Measurements from ENCODE around the gene TNP1. TPM values are rescaled to one million over a fixed set of nuclear protein-coding genes. Genes with fewer than 3 reads are reported as not detected.

The TNP1 gene
- polyA plus RNA-seq, 1 donor from 2014 or later, result not detected

GRCh38 chr2:216829533-216829932 lies 30.3 kb downstream of the TNP1 start:
- H3K36me3 ChIP-seq (ENCODE audit: insufficient read depth, low read length), result no peaks in the 10 kb centered on the region

DNA sequence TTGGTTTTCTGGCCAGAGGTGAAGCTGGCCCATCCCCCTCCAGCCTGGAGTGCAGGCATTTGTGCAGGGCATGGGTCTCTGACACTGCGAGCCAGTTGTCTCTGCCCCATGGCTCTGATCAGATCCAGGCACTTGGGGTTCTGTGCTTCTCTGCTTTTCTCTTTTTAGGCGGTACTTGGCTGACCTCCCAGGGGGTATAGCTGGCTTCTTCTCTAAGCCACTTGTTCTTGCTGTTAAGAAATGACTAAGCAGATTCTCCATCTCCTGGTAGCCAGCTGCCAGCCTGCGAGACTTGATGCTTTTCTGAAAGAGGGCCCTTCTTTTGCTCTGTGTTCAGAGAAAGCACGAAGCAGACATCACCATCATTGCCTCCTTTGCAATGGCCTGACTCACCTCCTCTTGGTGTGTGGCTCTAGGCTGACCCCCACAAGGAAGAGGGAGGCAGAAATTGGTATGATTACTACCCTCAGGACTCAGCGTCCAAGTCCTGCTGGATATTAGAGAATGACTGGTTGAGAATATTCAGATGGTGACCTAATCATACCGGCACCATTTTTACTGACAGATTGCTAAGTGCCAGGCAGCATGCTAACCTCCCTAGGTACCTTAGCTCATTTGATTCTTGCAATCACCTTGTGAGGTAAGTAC lies 32.7 kb downstream of the TNP1 start:
- TF ChIP-seq, protein P1, sequence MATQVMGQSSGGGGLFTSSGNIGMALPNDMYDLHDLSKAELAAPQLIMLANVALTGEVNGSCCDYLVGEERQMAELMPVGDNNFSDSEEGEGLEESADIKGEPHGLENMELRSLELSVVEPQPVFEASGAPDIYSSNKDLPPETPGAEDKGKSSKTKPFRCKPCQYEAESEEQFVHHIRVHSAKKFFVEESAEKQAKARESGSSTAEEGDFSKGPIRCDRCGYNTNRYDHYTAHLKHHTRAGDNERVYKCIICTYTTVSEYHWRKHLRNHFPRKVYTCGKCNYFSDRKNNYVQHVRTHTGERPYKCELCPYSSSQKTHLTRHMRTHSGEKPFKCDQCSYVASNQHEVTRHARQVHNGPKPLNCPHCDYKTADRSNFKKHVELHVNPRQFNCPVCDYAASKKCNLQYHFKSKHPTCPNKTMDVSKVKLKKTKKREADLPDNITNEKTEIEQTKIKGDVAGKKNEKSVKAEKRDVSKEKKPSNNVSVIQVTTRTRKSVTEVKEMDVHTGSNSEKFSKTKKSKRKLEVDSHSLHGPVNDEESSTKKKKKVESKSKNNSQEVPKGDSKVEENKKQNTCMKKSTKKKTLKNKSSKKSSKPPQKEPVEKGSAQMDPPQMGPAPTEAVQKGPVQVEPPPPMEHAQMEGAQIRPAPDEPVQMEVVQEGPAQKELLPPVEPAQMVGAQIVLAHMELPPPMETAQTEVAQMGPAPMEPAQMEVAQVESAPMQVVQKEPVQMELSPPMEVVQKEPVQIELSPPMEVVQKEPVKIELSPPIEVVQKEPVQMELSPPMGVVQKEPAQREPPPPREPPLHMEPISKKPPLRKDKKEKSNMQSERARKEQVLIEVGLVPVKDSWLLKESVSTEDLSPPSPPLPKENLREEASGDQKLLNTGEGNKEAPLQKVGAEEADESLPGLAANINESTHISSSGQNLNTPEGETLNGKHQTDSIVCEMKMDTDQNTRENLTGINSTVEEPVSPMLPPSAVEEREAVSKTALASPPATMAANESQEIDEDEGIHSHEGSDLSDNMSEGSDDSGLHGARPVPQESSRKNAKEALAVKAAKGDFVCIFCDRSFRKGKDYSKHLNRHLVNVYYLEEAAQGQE (IDR thresholded peaks at IDR 0.05; ENCODE audit: borderline replicate concordance), result no peak
- TF ChIP-seq RAD21 (conservative IDR thresholded peaks at IDR 0.05), result no peak
- TF ChIP-seq EP300 (conservative IDR thresholded peaks at IDR 0.05; ENCODE audit: poor library complexity, severe bottlenecking), result no peak
- TF ChIP-seq EZH2 (IDR thresholded peaks at IDR 0.05; ENCODE audit: borderline replicate concordance, insufficient read depth, low read length, poor library complexity, severe bottlenecking), result no peak
- no peak for TF ChIP-seq TAF1 (IDR thresholded peaks at IDR 0.05; ENCODE audit: low read depth)
- no peak for TF ChIP-seq POLR2AphosphoS5 (IDR thresholded peaks at IDR 0.05)
- TF ChIP-seq MXI1 (conservative IDR thresholded peaks at IDR 0.05; ENCODE audit: poor library complexity, severe bottlenecking), result no peak
- TF ChIP-seq, protein P2, sequence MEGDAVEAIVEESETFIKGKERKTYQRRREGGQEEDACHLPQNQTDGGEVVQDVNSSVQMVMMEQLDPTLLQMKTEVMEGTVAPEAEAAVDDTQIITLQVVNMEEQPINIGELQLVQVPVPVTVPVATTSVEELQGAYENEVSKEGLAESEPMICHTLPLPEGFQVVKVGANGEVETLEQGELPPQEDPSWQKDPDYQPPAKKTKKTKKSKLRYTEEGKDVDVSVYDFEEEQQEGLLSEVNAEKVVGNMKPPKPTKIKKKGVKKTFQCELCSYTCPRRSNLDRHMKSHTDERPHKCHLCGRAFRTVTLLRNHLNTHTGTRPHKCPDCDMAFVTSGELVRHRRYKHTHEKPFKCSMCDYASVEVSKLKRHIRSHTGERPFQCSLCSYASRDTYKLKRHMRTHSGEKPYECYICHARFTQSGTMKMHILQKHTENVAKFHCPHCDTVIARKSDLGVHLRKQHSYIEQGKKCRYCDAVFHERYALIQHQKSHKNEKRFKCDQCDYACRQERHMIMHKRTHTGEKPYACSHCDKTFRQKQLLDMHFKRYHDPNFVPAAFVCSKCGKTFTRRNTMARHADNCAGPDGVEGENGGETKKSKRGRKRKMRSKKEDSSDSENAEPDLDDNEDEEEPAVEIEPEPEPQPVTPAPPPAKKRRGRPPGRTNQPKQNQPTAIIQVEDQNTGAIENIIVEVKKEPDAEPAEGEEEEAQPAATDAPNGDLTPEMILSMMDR (IDR thresholded peaks at IDR 0.05; ENCODE audit: poor library complexity, severe bottlenecking), result no peak
- TF ChIP-seq SMC3 (conservative IDR thresholded peaks at IDR 0.05; ENCODE audit: poor library complexity), result no peak
- Histone ChIP-seq H3K79me2 (replicated peaks; ENCODE audit: insufficient read depth, low read length) (no peaks in the 10 kb centered on the region), H4K20me1 (ENCODE audit: insufficient read depth) (no peaks in the 10 kb centered on the region), H3K27ac (ENCODE audit: low read length) (no peak overlapping the region), H3K4me2 (ENCODE audit: low read length) (no peak overlapping the region), H3K27me3 (ENCODE audit: insufficient read depth, low read depth, low read length) (no peaks in the 10 kb centered on the region), H3F3A (ENCODE audit: insufficient read depth, low read length, poor library complexity, severe bottlenecking) (no peaks in the 10 kb centered on the region), H3K9ac (ENCODE audit: low read length) (no peak overlapping the region), H2AFZ (ENCODE audit: low read depth, low read length) (no peak overlapping the region), H3K4me3 (ENCODE audit: low read length) (no peak overlapping the region), H3K9me3 (ENCODE audit: low read length) (no peaks in the 10 kb centered on the region), H3K9me2 (ENCODE audit: insufficient read depth, low read length) (no peaks in the 10 kb centered on the region), H3K36me3 (ENCODE audit: insufficient read depth, low read length) (no peaks in the 10 kb centered on the region)

More at GRCh38 chr2:216829533-216829932, 30.3 kb downstream of the TNP1 start:
- H3K9me2 ChIP-seq (ENCODE audit: insufficient read depth, low read length), result no peaks in the 10 kb centered on the region
- TF ChIP-seq, protein P2 (IDR thresholded peaks at IDR 0.05; ENCODE audit: poor library complexity, severe bottlenecking), result no peak
- TF ChIP-seq TAF1 (IDR thresholded peaks at IDR 0.05; ENCODE audit: low read depth) (no peak), RAD21 (conservative IDR thresholded peaks at IDR 0.05) (no peak), EZH2 (IDR thresholded peaks at IDR 0.05; ENCODE audit: borderline replicate concordance, insufficient read depth, low read length, poor library complexity, severe bottlenecking) (no peak), POLR2AphosphoS5 (IDR thresholded peaks at IDR 0.05) (no peak), EP300 (conservative IDR thresholded peaks at IDR 0.05; ENCODE audit: poor library complexity, severe bottlenecking) (no peak), MXI1 (conservative IDR thresholded peaks at IDR 0.05; ENCODE audit: poor library complexity, severe bottlenecking) (no peak), SMC3 (conservative IDR thresholded peaks at IDR 0.05; ENCODE audit: poor library complexity) (no peak)
- TF ChIP-seq, protein P1 (IDR thresholded peaks at IDR 0.05; ENCODE audit: borderline replicate concordance), result no peak
- no peak overlapping the region for H3K4me2 ChIP-seq (ENCODE audit: low read length)
- no peak overlapping the region for H2AFZ ChIP-seq (ENCODE audit: low read depth, low read length)
- no peaks in the 10 kb centered on the region for H3K9me3 ChIP-seq (ENCODE audit: low read length)
- no peak overlapping the region for H3K27ac ChIP-seq (ENCODE audit: low read length)
- no peak overlapping the region for H3K9ac ChIP-seq (ENCODE audit: low read length)
- no peaks in the 10 kb centered on the region for H3K79me2 ChIP-seq (replicated peaks; ENCODE audit: insufficient read depth, low read length)
- no peaks in the 10 kb centered on the region for H3K27me3 ChIP-seq (ENCODE audit: insufficient read depth, low read depth, low read length)
- no peak overlapping the region for H3K4me3 ChIP-seq (ENCODE audit: low read length)
- no peaks in the 10 kb centered on the region for H4K20me1 ChIP-seq (ENCODE audit: insufficient read depth)
- H3F3A ChIP-seq (ENCODE audit: insufficient read depth, low read length, poor library complexity, severe bottlenecking), result no peaks in the 10 kb centered on the region

Data from neural cell (in vitro differentiated cells).